Measurements from ENCODE around the gene FKBP1A.

DNA sequence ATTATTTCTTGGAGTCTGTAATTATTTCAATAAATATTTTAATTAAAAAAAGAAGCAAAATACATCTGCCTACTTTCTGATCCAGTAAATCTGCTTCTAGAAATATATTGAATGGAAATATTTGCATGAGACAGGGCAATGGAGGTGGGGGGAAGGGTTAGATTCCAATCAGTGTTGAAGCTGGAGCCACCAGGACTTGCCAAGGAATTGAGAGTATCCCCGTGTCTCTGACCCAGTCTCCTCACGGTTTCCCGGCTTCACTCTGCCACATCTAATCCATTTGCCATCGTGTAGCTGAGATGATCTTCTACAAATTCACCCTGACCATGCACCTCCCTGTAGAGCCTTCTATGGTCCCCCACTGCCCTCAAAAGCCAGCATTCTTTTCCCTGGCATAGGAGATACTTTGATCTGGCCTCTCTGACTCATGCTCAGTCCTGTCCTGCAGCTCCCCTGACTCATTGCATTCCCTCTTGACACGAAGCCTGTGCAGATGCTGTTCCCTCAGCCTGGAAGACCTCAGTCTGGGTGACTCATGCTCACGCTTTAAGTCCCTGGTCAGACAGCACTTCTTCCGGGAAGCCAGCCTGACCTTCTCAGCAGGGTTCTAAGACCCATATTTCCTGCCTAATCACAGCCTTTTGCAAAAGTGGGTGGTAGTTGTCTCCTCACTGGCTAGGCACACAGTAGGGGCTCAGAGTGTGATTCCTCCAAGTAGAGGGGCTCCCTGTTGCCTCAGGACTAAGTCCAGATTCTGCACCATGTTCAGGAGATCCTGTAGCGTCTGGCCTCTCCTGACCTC is 23.0 kb upstream of the FKBP1A start:
- TF ChIP-seq, protein P1, sequence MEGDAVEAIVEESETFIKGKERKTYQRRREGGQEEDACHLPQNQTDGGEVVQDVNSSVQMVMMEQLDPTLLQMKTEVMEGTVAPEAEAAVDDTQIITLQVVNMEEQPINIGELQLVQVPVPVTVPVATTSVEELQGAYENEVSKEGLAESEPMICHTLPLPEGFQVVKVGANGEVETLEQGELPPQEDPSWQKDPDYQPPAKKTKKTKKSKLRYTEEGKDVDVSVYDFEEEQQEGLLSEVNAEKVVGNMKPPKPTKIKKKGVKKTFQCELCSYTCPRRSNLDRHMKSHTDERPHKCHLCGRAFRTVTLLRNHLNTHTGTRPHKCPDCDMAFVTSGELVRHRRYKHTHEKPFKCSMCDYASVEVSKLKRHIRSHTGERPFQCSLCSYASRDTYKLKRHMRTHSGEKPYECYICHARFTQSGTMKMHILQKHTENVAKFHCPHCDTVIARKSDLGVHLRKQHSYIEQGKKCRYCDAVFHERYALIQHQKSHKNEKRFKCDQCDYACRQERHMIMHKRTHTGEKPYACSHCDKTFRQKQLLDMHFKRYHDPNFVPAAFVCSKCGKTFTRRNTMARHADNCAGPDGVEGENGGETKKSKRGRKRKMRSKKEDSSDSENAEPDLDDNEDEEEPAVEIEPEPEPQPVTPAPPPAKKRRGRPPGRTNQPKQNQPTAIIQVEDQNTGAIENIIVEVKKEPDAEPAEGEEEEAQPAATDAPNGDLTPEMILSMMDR (IDR thresholded peaks at IDR 0.05; ENCODE audit: insufficient read depth, low read length): no peak
- TF ChIP-seq POLR2AphosphoS5 (IDR thresholded peaks at IDR 0.05; ENCODE audit: low read depth): no peak
- TF ChIP-seq, protein P2, sequence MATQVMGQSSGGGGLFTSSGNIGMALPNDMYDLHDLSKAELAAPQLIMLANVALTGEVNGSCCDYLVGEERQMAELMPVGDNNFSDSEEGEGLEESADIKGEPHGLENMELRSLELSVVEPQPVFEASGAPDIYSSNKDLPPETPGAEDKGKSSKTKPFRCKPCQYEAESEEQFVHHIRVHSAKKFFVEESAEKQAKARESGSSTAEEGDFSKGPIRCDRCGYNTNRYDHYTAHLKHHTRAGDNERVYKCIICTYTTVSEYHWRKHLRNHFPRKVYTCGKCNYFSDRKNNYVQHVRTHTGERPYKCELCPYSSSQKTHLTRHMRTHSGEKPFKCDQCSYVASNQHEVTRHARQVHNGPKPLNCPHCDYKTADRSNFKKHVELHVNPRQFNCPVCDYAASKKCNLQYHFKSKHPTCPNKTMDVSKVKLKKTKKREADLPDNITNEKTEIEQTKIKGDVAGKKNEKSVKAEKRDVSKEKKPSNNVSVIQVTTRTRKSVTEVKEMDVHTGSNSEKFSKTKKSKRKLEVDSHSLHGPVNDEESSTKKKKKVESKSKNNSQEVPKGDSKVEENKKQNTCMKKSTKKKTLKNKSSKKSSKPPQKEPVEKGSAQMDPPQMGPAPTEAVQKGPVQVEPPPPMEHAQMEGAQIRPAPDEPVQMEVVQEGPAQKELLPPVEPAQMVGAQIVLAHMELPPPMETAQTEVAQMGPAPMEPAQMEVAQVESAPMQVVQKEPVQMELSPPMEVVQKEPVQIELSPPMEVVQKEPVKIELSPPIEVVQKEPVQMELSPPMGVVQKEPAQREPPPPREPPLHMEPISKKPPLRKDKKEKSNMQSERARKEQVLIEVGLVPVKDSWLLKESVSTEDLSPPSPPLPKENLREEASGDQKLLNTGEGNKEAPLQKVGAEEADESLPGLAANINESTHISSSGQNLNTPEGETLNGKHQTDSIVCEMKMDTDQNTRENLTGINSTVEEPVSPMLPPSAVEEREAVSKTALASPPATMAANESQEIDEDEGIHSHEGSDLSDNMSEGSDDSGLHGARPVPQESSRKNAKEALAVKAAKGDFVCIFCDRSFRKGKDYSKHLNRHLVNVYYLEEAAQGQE (IDR thresholded peaks at IDR 0.05; ENCODE audit: insufficient replicate concordance, low read depth): no peak
- TF ChIP-seq SPI1 (IDR thresholded peaks at IDR 0.05; ENCODE audit: borderline replicate concordance, low read depth): no peak
- no peak for TF ChIP-seq GABPA (IDR thresholded peaks at IDR 0.05; ENCODE audit: low read depth)
